ENCODE results near the gene ARHGEF2. TPM values are rescaled to one million over a fixed set of nuclear protein-coding genes. Genes with fewer than 3 reads are reported as not detected.

ARHGEF2 gene
- total RNA-seq = 100 to 1,000 TPM; 140 to 156 TPM

GRCh38 chr1:155978325-155978972 is at the start of gene ARHGEF2:
TSS of gene ARHGEF2 (minus strand) at chr1:155978547. CDS start at chr1:155978427, 120 bp downstream.

GRCh38 chr1:156020293-156021092 is 42.1 kb upstream of the ARHGEF2 start, which contains the start of gene SSR2:
TSS of gene SSR2 (minus strand) at chr1:156020951. CDS start at chr1:156020167, 784 bp downstream.

GRCh38 chr1:155940993-155941844 is 37.1 kb downstream of the ARHGEF2 start, which contains the start of gene RXFP4:
TSS of gene RXFP4 (plus strand) at chr1:155941638. CDS start at chr1:155941710, 72 bp downstream.

GRCh38 chr1:155934097-155934935 is 44.0 kb downstream of the ARHGEF2 start, which contains the start of gene KHDC4:
TSS of gene KHDC4 (minus strand) at chr1:155934413. CDS start at chr1:155934373, 40 bp downstream.

GRCh38 chr1:155911156-155912055 is 66.9 kb downstream of the ARHGEF2 start, which contains the start of gene RIT1:
TSS of gene RIT1 (minus strand) at chr1:155911349. CDS start at chr1:155910761, 588 bp downstream.

Small RNA genes lying within 50 kb of the gene (microRNA-seq; reads per million reads assigned to microRNA genes)
- not detected for gene MIR6738 (ENCODE audit: borderline microRNAs expressed, borderline replicate concordance)

Other genes with a start within 250 kb of the ARHGEF2 start
- 10 to 100 TPM; 71.3 to 71.5 TPM for gene GON4L, start 121.3 kb downstream of the ARHGEF2 start, total RNA-seq
- 1 to 10 TPM; 5.7 to 6.2 TPM for gene SYT11, start 119.0 kb downstream of the ARHGEF2 start, total RNA-seq
- 10 to 100 TPM; 32.1 to 33.1 TPM for gene RIT1, start 67.2 kb downstream of the ARHGEF2 start, total RNA-seq
- gene KHDC4, start 44.1 kb downstream of the ARHGEF2 start, total RNA-seq = 10 to 100 TPM; 59.4 to 61.4 TPM
- gene RXFP4, start 36.9 kb downstream of the ARHGEF2 start, total RNA-seq = not detected
- gene SSR2, start 42.4 kb upstream of the ARHGEF2 start, total RNA-seq = 100 to 1,000 TPM; 291 to 312 TPM
- gene UBQLN4, start 75.3 kb upstream of the ARHGEF2 start, total RNA-seq = 10 to 100 TPM; 26.2 to 26.5 TPM
- 10 to 100 TPM; 46.8 to 57.1 TPM for gene LAMTOR2, start 76.2 kb upstream of the ARHGEF2 start, total RNA-seq
- gene RAB25, start 82.6 kb upstream of the ARHGEF2 start, total RNA-seq = under 1 TPM; 0.81 to 0.99 TPM
- not detected for gene MEX3A, start 103.9 kb upstream of the ARHGEF2 start, total RNA-seq
- gene LMNA, start 136.2 kb upstream of the ARHGEF2 start, total RNA-seq = 1 to 10 TPM; 4.1 to 5.4 TPM
- gene SEMA4A, start 175.0 kb upstream of the ARHGEF2 start, total RNA-seq = 1 to 10 TPM; 1.9 to 2.2 TPM
- gene SLC25A44, start 215.6 kb upstream of the ARHGEF2 start, total RNA-seq = 10 to 100 TPM; 23.3 to 28.9 TPM
- 10 to 100 TPM; 70.4 to 71.4 TPM for gene PMF1, start 234.5 kb upstream of the ARHGEF2 start, total RNA-seq